Immature natural killer cell (primary cell): ENCODE data around the gene SRP68. TPM values are rescaled to one million over a fixed set of nuclear protein-coding genes. Genes with fewer than 3 reads are reported as not detected.
A peak's percentile ranks its signal among the peaks of the same experiment; 100 is the strongest.
"Not testable (repeated sequence)": the region's sequence is repeated elsewhere in the genome, so short reads cannot be mapped to it uniquely, and the experiment has no call there.

Source experiments
- DNase-seq, 3 donors: peaks; one replicate each; pipeline ENCODE4 v3.0.0; 2022; ENCODE audit warnings: mixed read lengths in 1 of 3
- H3K27ac Mint-ChIP-seq, 6 donors: one replicate each; pipeline ENCODE4 v1.8.0; 2020; ENCODE audit warnings: mixed read lengths in 6 of 6, mild to moderate bottlenecking in 5 of 6, inconsistent platforms in 4 of 6, moderate library complexity in 3 of 6
- H3K27me3 Mint-ChIP-seq, 3 donors: one replicate each; pipeline ENCODE4 v1.8.0; 2020 to 2021; ENCODE audit warnings: low read depth in 3 of 3, mild to moderate bottlenecking in 3 of 3, mixed read lengths in 3 of 3, moderate library complexity in 3 of 3, inconsistent platforms in 1 of 3
- H3K36me3 Mint-ChIP-seq, 3 donors: one replicate each; pipeline ENCODE4 v1.8.0; 2020; ENCODE audit warnings: mixed read lengths in 3 of 3, inconsistent platforms in 2 of 3, mild to moderate bottlenecking in 2 of 3
- H3K4me1 Mint-ChIP-seq, 2 donors: one replicate each; pipeline ENCODE4 v1.8.0; 2020; ENCODE audit warnings: inconsistent platforms in 2 of 2, mild to moderate bottlenecking in 2 of 2, mixed read lengths in 2 of 2, moderate library complexity in 1 of 2
- H3K4me3 Mint-ChIP-seq, 5 donors: one replicate each; pipeline ENCODE4 v1.8.0; 2020; ENCODE audit warnings: mild to moderate bottlenecking in 5 of 5, mixed read lengths in 5 of 5, inconsistent platforms in 3 of 5, moderate library complexity in 3 of 5
- H3K9me3 Mint-ChIP-seq, 6 donors: one replicate each; pipeline ENCODE4 v1.8.0; 2020; ENCODE audit warnings: mild to moderate bottlenecking in 6 of 6, mixed read lengths in 6 of 6, inconsistent platforms in 4 of 6, moderate library complexity in 3 of 6
- polyA plus RNA-seq, 3 donors: library from polyadenylated mRNA; unstranded; fragments of 300-500 nt; fragmentation: Illumina TruSeq; gene quantifications; one replicate each; pipeline ENCODE4 v1.2.3, GENCODE V29; 2021

SRP68 gene
- polyA plus RNA-seq, 3 donors from 2014 or later, result 30.1 to 62.6 (median 61.0) TPM

- peaks cover 22 to 45% (median 26%) of the 10 kb centered on the region in 3 donors for H3K27me3 Mint-ChIP-seq
- peak overlapping the region in 4 of 5 donors; percentile 58 to 72 (median 69) for H3K4me3 Mint-ChIP-seq
- peak; percentile 31 to 49 (median 45) for DNase-seq
- H3K9me3 Mint-ChIP-seq, result no peaks in the 10 kb centered on the region
- H3K4me1 Mint-ChIP-seq, result peaks cover 20 to 24% of the 10 kb centered on the region in 2 donors
- no peaks in the 10 kb centered on the region for H3K36me3 Mint-ChIP-seq
- peak overlapping the region in 3 of 6 donors; percentile 22 to 79 (median 31) for H3K27ac Mint-ChIP-seq
Measured at GRCh38 chr17:76076765-76077583, 4.7 kb upstream of the SRP68 start.

DNA sequence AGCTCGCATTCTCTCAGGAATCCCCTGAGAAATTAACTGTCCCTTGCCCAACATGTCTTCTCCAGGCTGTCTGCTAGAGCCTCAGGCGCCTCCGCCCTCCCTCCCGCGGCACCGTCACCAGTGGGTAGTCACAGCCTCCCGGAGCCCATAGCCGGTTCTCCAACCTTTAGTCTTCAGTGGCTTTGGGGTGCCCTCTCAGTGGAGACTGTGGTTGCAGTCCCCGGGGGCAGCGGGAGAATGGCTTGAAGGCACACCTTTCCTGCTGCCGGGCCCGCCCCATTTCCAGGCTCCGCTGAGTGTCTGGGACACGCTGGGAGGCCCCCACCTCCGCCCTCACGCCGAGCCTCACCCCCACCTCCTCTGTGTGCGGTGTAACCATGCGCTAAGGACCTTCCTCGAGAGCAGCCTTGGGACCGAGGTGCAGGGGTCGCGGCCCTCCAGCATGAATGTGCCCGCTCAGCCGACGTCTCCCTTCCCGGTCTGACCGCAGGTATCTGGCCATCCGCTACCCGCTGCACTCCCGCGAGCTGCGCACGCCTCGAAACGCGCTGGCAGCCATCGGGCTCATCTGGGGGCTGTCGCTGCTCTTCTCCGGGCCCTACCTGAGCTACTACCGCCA, 3.9 kb upstream of the SRP68 start:
- peak overlapping the region in 2 of 5 donors; percentile 46 to 67 for H3K4me3 Mint-ChIP-seq
- peaks cover 27 to 31% of the 10 kb centered on the region in 2 donors for H3K4me1 Mint-ChIP-seq
- no peak for DNase-seq
- H3K27ac Mint-ChIP-seq, result peak overlapping the region in 1 of 6 donors; percentile 79
- H3K36me3 Mint-ChIP-seq, result no peaks in the 10 kb centered on the region
- H3K27me3 Mint-ChIP-seq, result peaks cover 22 to 42% (median 26%) of the 10 kb centered on the region in 3 donors
- no peaks in the 10 kb centered on the region for H3K9me3 Mint-ChIP-seq

DNA sequence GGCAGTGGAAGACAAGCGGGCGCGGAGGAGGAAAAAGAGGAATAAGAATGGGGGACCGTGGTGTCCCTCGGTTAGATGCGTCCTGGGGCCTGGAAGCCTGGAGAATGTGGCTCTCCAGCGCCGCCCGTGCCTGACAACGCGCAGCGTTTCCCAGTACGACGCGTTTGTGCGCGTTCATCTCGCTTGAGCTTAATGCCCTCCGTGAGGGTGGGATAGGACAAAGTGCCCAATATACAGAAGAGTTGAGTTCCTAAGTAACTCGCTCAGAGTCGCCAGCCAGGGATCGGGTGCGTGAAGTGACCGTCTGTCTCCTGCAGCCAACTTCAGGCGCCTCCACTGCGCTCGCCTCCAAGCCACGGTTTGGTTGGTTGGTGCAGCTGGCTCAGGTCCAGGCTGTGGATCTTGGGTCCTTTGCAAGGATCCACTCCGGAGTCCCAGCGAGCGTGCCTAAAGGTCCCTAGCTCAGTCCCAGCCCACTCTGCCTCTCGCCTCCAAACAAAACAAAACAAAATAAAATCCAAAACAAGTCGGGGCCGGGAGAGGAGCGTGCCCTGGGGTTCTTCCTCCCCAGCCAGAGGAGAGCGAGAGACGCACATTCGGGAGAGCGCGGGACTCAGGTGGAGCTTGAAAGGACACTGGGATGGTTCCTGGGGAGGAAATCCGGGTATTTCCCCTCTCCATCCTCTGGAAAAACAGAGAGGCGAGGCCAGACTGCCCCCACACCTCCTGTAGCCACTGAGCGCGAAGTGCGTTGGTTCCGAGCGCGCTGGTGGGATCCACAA, 3.2 kb upstream of the SRP68 start:
- Mint-ChIP-seq H3K27me3 (peaks cover 22 to 40% (median 26%) of the 10 kb centered on the region in 3 donors), H3K36me3 (no peaks in the 10 kb centered on the region), H3K4me1 (peaks cover 34 to 38% of the 10 kb centered on the region in 2 donors), H3K27ac (peak overlapping the region in 1 of 6 donors; percentile 13), H3K9me3 (no peaks in the 10 kb centered on the region), H3K4me3 (peak overlapping the region in 3 of 5 donors; percentile 6 to 69 (median 20))
- DNase-seq, result no peak

DNA sequence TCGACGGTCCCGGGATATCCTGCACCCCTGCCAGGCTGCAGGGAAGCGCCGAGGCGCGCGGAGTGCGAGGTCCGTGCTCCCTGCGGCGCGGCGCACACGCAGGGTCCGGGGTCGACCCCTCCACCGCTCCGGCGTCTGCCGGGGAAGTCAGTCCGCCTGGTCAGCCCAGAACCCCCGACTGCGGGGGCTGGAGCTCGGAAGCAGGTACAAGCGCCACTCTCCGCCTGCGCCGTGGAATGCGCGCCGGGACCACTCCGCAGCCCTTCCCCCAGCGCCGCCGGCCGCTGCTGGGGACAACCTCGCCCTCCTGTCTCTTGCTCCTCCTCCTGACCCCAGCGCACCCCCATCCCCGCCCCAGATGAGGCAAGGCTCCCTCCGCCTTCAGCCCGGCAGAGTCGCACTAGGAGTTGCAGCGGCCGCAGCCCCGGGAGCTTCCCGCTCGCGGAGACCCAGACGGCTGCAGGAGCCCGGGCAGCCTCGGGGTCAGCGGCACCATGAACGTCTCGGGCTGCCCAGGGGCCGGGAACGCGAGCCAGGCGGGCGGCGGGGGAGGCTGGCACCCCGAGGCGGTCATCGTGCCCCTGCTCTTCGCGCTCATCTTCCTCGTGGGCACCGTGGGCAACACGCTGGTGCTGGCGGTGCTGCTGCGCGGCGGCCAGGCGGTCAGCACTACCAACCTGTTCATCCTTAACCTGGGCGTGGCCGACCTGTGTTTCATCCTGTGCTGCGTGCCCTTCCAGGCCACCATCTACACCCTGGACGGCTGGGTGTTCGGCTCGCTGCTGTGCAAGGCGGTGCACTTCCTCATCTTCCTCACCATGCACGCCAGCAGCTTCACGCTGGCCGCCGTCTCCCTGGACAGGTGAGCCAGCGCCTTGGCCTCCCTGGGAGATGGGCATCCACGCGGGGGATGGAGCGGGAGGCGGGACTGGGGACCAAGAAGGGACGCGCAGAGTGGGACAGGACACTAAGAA, 2.4 kb upstream of the SRP68 start, which contains the start of gene GALR2:
Gene GALR2 (plus strand): TSS at position 392 of the 974 bp plus-strand sequence. CDS start 103 bp downstream, at position 495.
- Mint-ChIP-seq H3K27ac (peak within 1 kb of the TSS in 1 of 6 donors; percentile 13), H3K27me3 (peaks cover 22 to 40% (median 26%) of the 10 kb centered on the region in 3 donors)
- no peak for DNase-seq

GRCh38 chr17:76071531-76072147, 678 bp downstream of the SRP68 start:
- Mint-ChIP-seq H3K9me3 (no peaks in the 10 kb centered on the region), H3K4me1 (peaks cover 38 to 39% of the 10 kb centered on the region in 2 donors), H3K36me3 (peaks cover 0 to 5% (median 5%) of the 10 kb centered on the region in 3 donors), H3K4me3 (peak overlapping the region; percentile 90 to 97 (median 95)), H3K27ac (peak overlapping the region; percentile 85 to 97 (median 92)), H3K27me3 (peaks cover 11 to 22% (median 13%) of the 10 kb centered on the region in 3 donors)
- peak in 1 of 3 donors; percentile 23 for DNase-seq

More for the DNA sequence above, 2.4 kb upstream of the SRP68 start, which contains the start of gene GALR2:
- no peaks in the 10 kb centered on the region for H3K9me3 Mint-ChIP-seq
- H3K4me3 Mint-ChIP-seq, result peak within 1 kb of the TSS in 4 of 5 donors; percentile 8 to 69 (median 22)
- H3K36me3 Mint-ChIP-seq, result no peaks in the 10 kb centered on the region
- H3K4me1 Mint-ChIP-seq, result peaks cover 40 to 42% of the 10 kb centered on the region in 2 donors

DNA sequence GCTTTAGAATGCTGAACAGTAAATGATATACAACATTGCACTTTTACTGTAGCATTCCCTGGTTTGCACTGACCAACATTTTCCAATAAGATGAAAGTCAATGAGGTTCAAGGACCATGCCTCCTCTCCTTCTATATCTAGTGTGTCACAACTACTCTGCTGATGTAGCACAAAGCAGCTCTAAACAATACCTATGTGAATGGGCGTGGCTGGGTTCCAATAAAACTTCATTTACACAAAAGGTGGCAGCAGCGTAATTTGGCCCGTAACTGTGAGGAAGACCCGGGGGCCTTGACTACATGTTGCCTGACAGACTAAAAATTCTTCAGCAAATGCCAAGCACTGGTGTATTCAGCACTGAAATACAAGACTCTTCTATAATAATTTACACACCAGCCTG, 6.5 kb downstream of the SRP68 start:
- DNase-seq, result no peak
- no peak overlapping the region for H3K4me3 Mint-ChIP-seq
- H3K9me3 Mint-ChIP-seq, result no peaks in the 10 kb centered on the region
- no peak overlapping the region for H3K27ac Mint-ChIP-seq
- H3K27me3 Mint-ChIP-seq, result no peaks in the 10 kb centered on the region
- H3K36me3 Mint-ChIP-seq, result peaks cover 19 to 35% (median 22%) of the 10 kb centered on the region in 3 donors
- peaks cover 12 to 15% of the 10 kb centered on the region in 2 donors for H3K4me1 Mint-ChIP-seq

DNA sequence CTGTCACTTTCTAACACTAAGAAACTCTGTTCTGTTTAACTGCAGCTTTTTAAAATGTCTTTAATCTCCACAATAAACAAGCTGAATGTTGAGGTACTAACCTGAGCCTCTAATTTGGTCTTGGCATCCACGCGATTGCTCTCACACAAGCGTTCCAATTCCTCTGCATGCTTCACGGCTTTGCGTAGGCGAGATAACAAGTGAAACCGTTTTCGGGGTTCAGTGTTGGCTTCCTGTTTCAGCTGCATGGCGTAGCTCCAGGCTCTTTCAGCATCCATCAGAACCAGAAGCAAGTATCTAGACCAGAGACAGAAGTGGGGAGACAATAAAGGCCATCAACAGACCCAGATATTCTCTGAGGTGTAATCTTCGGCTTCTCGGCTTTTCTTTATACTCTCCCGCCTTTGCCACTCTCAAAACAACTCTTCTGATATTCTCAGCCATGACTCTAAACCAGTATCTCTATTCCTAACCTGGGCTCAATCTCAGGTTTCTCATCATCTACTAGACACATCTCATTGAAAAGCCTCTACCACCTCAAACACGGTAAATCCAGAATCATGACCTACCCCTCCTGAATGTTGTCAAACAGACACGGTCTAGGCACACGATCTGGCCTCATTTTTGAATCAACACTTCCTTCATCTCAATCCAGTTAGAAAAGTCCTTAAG, 8.3 kb downstream of the SRP68 start:
- Mint-ChIP-seq H3K27ac (peak overlapping the region in 1 of 6 donors; percentile 32), H3K36me3 (peaks cover 25 to 42% (median 27%) of the 10 kb centered on the region in 3 donors), H3K4me3 (peak overlapping the region in 1 of 5 donors; percentile 7), H3K27me3 (no peaks in the 10 kb centered on the region), H3K9me3 (no peaks in the 10 kb centered on the region), H3K4me1 (peaks cover 6% of the 10 kb centered on the region in 2 donors)
- no peak for DNase-seq

- not testable (repeated sequence) for H3K27me3 Mint-ChIP-seq
Measured at GRCh38 chr17:76058264-76058663, 14.1 kb downstream of the SRP68 start.

GRCh38 chr17:76056882-76057281, 15.4 kb downstream of the SRP68 start:
- no peaks in the 10 kb centered on the region for H3K4me1 Mint-ChIP-seq
- H3K9me3 Mint-ChIP-seq, result no peaks in the 10 kb centered on the region
- H3K36me3 Mint-ChIP-seq, result peaks cover 23 to 45% (median 33%) of the 10 kb centered on the region in 3 donors
- DNase-seq, result no peak
- no peak overlapping the region for H3K4me3 Mint-ChIP-seq
- no peak overlapping the region for H3K27ac Mint-ChIP-seq
- peaks cover 0 to 1% (median 0%) of the 10 kb centered on the region in 3 donors for H3K27me3 Mint-ChIP-seq

More at GRCh38 chr17:76058264-76058663, 14.1 kb downstream of the SRP68 start:
- H3K4me1 Mint-ChIP-seq, DNase-seq, H3K4me3 Mint-ChIP-seq, H3K9me3 Mint-ChIP-seq: not testable (repeated sequence)
- H3K36me3 Mint-ChIP-seq, result peaks cover 23 to 49% (median 33%) of the 10 kb centered on the region in 3 donors
- H3K27ac Mint-ChIP-seq, result peak overlapping the region in 1 of 6 donors; percentile 59

DNA sequence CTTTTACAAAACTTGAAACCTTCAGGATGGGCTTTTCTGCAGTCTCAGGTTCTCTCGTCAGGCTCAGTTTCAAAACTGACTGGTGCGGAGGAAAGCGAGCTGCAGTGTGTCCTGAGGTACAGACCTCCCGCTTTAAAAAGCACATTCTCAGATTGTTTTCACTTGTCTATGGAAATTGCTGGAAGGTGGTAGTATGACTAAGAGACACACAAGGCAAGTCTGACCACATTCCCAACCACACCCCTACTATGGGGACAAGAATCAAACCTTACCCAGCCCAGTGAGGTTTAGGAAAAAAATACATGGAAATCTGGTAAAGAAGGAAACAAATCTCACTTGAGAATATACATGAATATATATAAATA, 18.2 kb downstream of the SRP68 start:
- H3K36me3 Mint-ChIP-seq, result peaks cover 16 to 48% (median 37%) of the 10 kb centered on the region in 3 donors
- peaks cover 0 to 6% (median 3%) of the 10 kb centered on the region in 3 donors for H3K27me3 Mint-ChIP-seq
- H3K9me3 Mint-ChIP-seq, result no peaks in the 10 kb centered on the region
- no peak overlapping the region for H3K4me3 Mint-ChIP-seq
- no peak for DNase-seq
- no peaks in the 10 kb centered on the region for H3K4me1 Mint-ChIP-seq
- peak overlapping the region in 1 of 6 donors; percentile 31 for H3K27ac Mint-ChIP-seq

DNA sequence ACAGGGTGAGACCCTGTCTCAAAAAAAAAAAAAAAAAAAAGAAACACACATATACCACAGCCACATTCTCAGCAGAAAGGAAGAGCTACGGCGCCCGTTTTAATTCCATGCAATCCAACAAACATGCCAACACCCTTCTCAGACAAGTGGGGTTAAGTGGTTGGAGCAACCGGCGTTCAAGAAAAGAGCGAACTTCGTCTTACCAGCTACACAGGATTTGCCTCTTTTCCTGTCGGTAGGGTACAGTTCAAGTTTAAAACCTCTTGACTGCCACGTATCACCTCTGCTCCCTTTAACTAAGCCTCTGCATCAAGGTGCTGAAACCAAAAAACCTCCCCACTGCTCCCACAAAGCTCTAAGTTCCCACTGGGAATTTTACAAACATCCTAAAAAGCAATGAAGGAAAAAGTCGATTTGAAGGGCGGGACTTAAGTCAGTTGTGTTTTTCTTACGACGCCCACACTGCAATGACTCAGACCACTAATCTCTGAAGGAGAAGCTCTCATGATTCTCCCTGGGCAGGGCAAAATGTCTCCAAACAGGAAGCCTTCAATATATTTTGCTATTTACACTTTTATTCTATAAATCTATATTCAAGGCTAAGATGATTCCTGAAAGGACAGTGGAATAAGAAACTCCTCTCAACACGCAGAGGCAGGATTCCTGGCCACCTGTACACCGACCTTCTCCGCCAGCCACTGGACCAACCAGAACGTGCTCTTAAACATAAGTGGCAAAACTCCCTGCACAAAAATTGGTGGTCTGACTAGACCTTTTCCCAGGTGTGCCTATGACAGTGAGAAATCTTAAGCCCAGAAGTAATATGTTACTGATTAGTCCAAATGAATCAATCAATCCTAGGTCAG, 18.8 kb downstream of the SRP68 start:
- no peak overlapping the region for H3K4me3 Mint-ChIP-seq
- H3K27me3 Mint-ChIP-seq, result peaks cover 0 to 6% (median 3%) of the 10 kb centered on the region in 3 donors
- no peaks in the 10 kb centered on the region for H3K4me1 Mint-ChIP-seq
- no peaks in the 10 kb centered on the region for H3K9me3 Mint-ChIP-seq
- peaks cover 16 to 47% (median 36%) of the 10 kb centered on the region in 3 donors for H3K36me3 Mint-ChIP-seq
- H3K27ac Mint-ChIP-seq, result peak overlapping the region in 1 of 6 donors; percentile 45
- DNase-seq, result no peak
